ENCODE measurements around the gene KRT80.

The KRT80 gene

DNA sequence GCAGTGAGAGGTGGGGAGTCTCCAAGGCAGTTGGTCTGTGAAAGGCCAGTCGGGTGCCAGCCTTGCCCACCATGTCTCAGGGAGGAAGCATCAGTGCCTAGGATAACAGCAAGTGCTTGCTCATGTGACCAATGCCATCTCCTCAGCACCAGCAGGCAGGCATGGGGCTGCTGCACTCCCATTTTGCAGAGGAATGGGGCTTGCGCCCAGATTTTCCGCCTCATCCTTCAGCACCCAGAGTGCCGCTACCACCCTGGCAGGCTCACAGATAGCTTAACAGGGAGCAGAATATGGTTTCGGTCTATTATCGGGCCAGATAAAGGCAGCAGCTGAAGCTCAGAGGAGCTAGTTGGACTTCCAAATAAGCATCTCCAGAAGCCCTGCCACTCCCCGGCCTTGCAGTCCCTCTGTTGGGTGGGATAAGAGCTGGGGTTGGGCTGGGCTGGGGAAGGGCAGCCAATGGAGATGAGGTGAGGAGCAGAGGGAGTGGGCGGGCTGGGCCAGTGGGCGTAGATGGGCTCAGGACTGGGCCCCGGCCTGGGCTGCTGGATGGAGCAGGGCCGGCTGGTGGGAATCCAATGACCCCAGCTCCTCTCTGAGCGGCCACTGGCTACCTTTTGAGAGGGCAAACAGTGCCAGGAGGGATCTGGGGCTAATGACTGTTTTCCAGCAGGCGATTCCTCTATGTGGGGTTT is 8.4 kb upstream of the KRT80 start:
- no peak for DNase-seq (ENCODE audit: insufficient read length)
- no peak for FAIRE-seq
- TF ChIP-seq POLR2A (IDR thresholded peaks at IDR 0.05; ENCODE audit: low read depth, low read length) (no peak), POLR2AphosphoS5 (IDR thresholded peaks at IDR 0.05; ENCODE audit: low read depth, low read length) (no peak), TAF1 (IDR thresholded peaks at IDR 0.05; ENCODE audit: borderline replicate concordance, low read depth, low read length) (no peak)

DNA sequence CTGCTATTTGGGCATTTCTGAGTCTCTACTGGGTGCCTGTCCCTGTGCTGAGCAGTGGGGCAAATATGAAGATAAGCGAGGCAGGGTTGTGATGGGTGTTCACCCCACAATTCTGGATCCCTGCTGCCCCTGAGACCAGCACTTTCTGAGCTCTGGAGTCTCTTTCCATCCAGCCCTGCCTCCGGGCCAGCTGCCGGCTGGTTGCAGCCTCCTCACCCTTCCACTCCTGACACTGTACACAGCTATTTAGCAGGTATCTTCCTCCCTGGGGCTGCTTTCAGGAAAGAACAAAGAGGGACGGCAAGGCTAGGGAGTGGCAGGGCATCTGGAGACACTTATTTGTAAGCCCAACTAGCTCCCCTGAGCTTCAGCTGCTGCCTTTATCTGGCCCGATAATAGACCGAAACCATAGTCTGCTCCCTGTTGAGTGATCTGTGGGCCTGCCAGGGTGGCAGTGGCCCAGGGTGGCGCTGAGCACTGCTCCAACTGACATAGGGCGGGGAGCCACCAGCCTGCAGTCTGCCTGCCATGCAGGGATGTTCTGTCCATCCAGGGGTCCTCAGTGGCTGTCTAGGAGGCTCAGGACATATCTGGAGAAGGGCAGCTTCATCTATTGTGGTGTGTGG is 7.6 kb upstream of the KRT80 start:
- FAIRE-seq (no peak), DNase-seq (ENCODE audit: insufficient read length) (no peak)
- TF ChIP-seq TAF1 (IDR thresholded peaks at IDR 0.05; ENCODE audit: borderline replicate concordance, low read depth, low read length) (no peak), POLR2AphosphoS5 (IDR thresholded peaks at IDR 0.05; ENCODE audit: low read depth, low read length) (no peak), POLR2A (IDR thresholded peaks at IDR 0.05; ENCODE audit: low read depth, low read length) (no peak)

GRCh38 chr12:52198454-52199215 is 6.8 kb upstream of the KRT80 start:
- TF ChIP-seq TAF1 (IDR thresholded peaks at IDR 0.05; ENCODE audit: borderline replicate concordance, low read depth, low read length), result no peak
- TF ChIP-seq POLR2AphosphoS5 (IDR thresholded peaks at IDR 0.05; ENCODE audit: low read depth, low read length), result no peak
- TF ChIP-seq POLR2A (IDR thresholded peaks at IDR 0.05; ENCODE audit: low read depth, low read length), result no peak
- no peak for DNase-seq (ENCODE audit: insufficient read length)
- FAIRE-seq, result no peak

DNA sequence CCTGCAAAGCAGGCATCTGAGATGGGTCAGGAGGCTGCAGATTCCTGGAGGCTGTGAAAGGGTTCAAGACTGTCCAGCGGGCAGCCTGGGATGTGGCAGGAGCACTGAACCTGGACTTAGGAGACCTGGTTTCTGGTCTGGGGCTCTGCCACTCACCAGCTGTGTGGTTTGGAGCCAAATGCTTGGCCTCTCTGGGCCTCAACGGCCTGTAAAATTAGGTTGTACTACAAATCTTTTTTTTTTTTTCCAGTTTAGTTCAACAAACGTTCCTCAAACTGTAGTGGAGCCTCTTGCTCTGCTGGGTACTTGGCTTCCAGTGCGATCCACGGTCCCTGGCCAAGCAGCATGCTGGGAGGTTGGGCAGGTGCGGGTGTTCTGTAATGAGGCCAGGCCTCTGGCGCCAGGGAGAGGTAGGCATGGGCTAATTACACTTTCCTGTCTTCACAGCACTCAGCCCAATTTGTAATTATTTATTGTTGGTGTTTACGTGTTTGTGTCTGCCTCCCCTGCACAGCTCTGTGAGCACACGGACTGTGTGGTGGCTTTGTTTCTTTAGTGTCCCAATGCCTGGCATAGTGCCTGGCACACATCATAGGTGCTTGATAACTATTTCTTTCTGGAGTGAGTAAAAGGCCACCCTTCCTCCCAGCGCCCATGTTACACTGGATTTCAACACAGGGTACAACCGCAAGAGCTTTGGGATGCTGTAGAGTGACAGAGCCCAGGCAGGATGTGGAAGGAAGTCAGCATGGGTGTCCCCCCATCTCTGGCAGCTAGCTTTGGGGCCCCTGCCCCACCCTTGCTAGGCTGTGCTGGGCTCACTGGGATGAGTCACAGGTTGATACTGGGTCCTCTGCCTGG is 5.8 kb upstream of the KRT80 start:
- DNase-seq (ENCODE audit: insufficient read length) (no peak), FAIRE-seq (no peak)
- TF ChIP-seq TAF1 (IDR thresholded peaks at IDR 0.05; ENCODE audit: borderline replicate concordance, low read depth, low read length) (no peak), POLR2A (IDR thresholded peaks at IDR 0.05; ENCODE audit: low read depth, low read length) (no peak), POLR2AphosphoS5 (IDR thresholded peaks at IDR 0.05; ENCODE audit: low read depth, low read length) (no peak)

DNA sequence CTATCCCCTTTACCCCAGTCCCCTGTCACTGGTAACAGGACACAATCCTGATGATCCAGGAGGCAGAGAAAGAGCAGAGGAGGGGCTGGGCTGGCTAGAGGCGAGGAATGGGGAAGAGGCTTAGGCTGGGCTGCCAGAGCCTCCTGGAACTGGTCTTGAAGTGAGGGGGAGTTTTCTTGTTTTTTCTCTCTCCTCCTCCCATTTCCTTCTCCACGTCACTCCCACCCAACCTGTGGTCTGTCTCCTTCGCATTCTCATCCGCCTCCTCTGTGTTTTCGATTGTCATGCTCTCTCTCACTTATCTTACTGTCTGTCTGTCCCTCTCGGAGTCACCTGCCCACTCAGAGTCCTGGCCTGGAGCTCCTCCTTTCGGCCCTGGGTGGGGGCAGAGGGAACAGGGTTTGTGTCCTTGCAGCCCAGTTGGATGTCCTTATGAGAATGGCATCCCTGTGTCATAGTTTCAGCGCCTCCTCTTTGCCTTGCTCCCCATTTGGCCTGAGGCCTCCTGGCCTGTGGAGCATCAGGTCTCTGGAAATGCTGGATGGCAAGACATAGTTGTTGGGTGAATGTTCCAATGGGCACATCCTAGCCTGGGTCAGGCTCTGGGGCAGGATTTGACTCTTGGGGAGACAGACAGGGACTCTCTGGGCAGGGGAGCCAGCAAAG is 3.4 kb upstream of the KRT80 start:
- FAIRE-seq, result no peak
- TF ChIP-seq TAF1 (IDR thresholded peaks at IDR 0.05; ENCODE audit: borderline replicate concordance, low read depth, low read length) (no peak), POLR2A (IDR thresholded peaks at IDR 0.05; ENCODE audit: low read depth, low read length) (no peak), POLR2AphosphoS5 (IDR thresholded peaks at IDR 0.05; ENCODE audit: low read depth, low read length) (no peak)
- DNase-seq (ENCODE audit: insufficient read length), result no peak

- DNase-seq (ENCODE audit: insufficient read length) (no peak), FAIRE-seq (no peak)
- TF ChIP-seq TAF1 (IDR thresholded peaks at IDR 0.05; ENCODE audit: borderline replicate concordance, low read depth, low read length) (no peak), POLR2A (IDR thresholded peaks at IDR 0.05; ENCODE audit: low read depth, low read length) (no peak), POLR2AphosphoS5 (IDR thresholded peaks at IDR 0.05; ENCODE audit: low read depth, low read length) (no peak)
Observed at GRCh38 chr12:52193991-52194390, 2.2 kb upstream of the KRT80 start.

GRCh38 chr12:52193532-52193931 is 1.7 kb upstream of the KRT80 start:
- FAIRE-seq (no peak), DNase-seq (ENCODE audit: insufficient read length) (no peak)
- TF ChIP-seq TAF1 (IDR thresholded peaks at IDR 0.05; ENCODE audit: borderline replicate concordance, low read depth, low read length) (no peak), POLR2AphosphoS5 (IDR thresholded peaks at IDR 0.05; ENCODE audit: low read depth, low read length) (no peak), POLR2A (IDR thresholded peaks at IDR 0.05; ENCODE audit: low read depth, low read length) (no peak)

DNA sequence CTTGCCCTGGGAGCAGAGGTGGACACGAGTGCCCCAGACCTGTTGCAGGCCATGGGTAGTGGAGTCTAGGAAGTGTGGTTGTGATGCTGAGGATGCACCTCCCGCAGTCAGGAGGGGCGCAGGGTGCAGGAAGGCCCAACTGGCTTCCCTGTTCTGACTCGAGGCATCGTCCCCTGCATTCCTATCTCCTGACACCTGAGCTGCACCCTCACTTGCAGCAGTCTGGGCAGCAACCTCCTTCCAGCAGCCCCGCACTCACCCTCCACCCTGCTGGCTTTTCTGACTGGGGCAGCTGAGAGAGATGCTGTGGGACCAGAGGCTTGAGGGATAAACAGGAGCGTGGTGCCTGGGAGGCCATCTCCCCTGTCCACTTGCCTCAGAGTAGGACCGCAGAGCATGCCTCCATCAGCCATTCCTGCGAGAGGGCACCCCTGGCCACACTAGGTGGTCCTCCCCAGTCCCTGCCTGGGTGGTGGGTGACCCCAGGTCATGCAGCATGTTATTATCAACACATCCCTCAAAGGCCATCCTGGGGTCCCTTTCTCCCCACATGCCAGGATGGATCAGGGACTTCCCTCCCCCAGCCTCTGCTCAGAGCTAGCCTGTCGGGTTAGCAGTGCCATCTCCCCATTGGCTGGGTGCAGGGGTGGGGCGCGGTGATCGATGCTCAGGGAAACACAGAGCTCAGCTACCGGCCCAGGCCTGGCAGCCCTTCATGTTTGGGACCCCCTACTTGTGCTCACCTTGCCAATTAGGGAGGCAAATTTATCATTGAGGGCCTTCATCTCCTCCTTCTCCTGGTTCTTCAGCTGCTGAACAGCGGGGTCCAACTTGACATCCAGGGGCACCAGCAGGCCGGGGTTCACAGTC is 719 bp downstream of the KRT80 start:
- no peak for TF ChIP-seq TAF1 (IDR thresholded peaks at IDR 0.05; ENCODE audit: borderline replicate concordance, low read depth, low read length)
- DNase-seq (ENCODE audit: insufficient read length), result no peak
- no peak for FAIRE-seq

GRCh38 chr12:52189376-52190174 is 2.2 kb downstream of the KRT80 start:
- DNase-seq (ENCODE audit: insufficient read length), result no peak
- no peak for FAIRE-seq
- no peak for TF ChIP-seq POLR2A (IDR thresholded peaks at IDR 0.05; ENCODE audit: low read depth, low read length)
- TF ChIP-seq TAF1 (IDR thresholded peaks at IDR 0.05; ENCODE audit: borderline replicate concordance, low read depth, low read length), result no peak
- no peak for TF ChIP-seq POLR2AphosphoS5 (IDR thresholded peaks at IDR 0.05; ENCODE audit: low read depth, low read length)

Data from GM12892 (cell line).